ENCODE data around the gene PCDHGA2.
"Not testable (repeated sequence)": the region's sequence is repeated elsewhere in the genome, so short reads cannot be mapped to it uniquely, and the experiment has no call there.

The PCDHGA2 gene

DNA sequence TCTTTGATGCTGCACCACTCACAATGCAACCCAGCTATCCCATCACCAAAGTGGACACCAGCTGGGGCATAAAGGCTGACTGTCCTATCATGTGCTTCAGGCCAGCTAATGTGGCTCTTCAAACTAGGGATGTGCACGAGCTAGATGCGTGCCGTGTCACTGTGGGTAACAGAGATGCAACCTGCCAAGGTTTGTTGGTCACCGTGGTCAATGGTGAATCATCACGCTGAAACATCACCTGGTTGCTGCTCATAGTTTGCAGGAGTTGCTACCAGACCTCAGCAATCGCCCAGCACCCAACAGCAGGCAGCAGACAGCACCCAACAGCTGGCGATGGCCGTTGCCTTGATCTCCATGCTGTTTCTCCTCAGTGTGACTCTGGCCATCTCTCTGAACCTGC lies 10.3 kb upstream of the PCDHGA2 start:
- Histone ChIP-seq H3K4me3 (ENCODE audit: low read length) (no peak overlapping the region), H3K4me2 (ENCODE audit: low read length) (no peak overlapping the region), H3K9ac (ENCODE audit: low read depth, low read length) (no peak overlapping the region), H3K36me3 (ENCODE audit: insufficient read depth, low read length) (no peaks in the 10 kb centered on the region), H3K4me1 (ENCODE audit: control insufficient read depth, insufficient read depth, low read length) (no peaks in the 10 kb centered on the region), H3K9me3 (replicated peaks; ENCODE audit: low read length) (peaks cover 7% of the 10 kb centered on the region), H3K27me3 (ENCODE audit: control insufficient read depth, insufficient read depth, low read length) (no peaks in the 10 kb centered on the region)

DNA sequence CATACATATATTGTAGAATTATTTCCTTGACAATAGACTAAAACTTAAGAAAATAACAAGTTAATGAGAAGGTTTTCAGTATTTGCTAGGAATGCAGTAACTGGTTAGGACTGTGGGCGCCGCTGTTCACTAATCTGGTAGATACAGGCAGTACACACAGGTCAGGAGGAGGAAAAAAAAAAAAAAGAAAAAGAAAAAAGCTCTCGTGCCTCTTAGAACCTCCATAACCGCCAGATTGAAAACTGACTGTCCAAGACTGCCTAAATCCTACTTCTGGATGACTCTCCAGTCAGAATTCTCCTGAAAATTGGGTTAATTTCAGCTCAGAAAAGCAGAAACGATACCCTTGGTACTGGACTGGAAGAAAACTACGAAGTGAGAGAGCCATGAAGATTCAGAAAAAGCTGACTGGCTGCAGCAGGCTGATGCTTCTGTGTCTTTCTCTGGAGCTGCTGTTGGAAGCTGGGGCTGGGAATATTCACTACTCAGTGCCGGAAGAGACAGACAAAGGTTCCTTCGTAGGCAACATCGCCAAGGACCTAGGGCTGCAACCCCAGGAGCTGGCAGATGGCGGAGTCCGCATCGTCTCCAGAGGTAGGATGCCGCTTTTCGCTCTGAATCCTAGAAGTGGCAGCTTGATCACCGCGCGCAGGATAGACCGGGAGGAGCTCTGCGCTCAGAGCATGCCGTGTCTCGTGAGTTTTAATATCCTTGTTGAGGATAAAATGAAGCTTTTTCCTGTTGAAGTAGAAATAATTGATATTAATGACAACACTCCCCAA lies 8.1 kb upstream of the PCDHGA2 start, which contains the start of gene PCDHGA1:
Gene PCDHGA1, plus strand, starts transcription at position 216 of the 782 bp plus-strand sequence.
- Histone ChIP-seq H3K27me3 (ENCODE audit: control insufficient read depth, insufficient read depth, low read length) (no peaks in the 10 kb centered on the region), H3K4me1 (ENCODE audit: control insufficient read depth, insufficient read depth, low read length) (no peaks in the 10 kb centered on the region), H3K4me2 (ENCODE audit: low read length) (peak within 1 kb of the TSS; percentile 75), H3K4me3 (ENCODE audit: low read length) (peak within 1 kb of the TSS; percentile 60), H3K9ac (ENCODE audit: low read depth, low read length) (peak within 1 kb of the TSS; percentile 67), H3K36me3 (ENCODE audit: insufficient read depth, low read length) (no peaks in the 10 kb centered on the region), H3K9me3 (replicated peaks; ENCODE audit: low read length) (peaks cover 7% of the 10 kb centered on the region)

DNA sequence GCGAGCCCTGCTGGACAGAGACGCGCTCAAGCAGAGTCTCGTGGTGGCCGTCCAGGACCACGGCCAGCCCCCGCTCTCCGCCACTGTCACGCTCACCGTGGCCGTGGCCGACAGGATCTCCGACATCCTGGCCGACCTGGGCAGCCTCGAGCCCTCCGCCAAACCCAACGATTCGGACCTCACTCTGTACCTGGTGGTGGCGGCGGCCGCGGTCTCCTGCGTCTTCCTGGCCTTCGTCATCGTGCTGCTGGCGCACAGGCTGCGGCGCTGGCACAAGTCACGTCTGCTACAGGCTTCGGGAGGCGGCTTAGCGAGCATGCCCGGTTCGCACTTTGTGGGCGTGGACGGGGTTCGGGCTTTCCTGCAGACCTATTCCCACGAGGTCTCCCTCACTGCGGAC lies 6.0 kb upstream of the PCDHGA2 start:
- H3K9me3 ChIP-seq (replicated peaks; ENCODE audit: low read length), result peaks cover 11% of the 10 kb centered on the region
- not testable (repeated sequence) for H3K4me3 ChIP-seq (ENCODE audit: low read length); H3K27me3 ChIP-seq (ENCODE audit: control insufficient read depth, insufficient read depth, low read length); H3K4me2 ChIP-seq (ENCODE audit: low read length); H3K36me3 ChIP-seq (ENCODE audit: insufficient read depth, low read length); H3K4me1 ChIP-seq (ENCODE audit: control insufficient read depth, insufficient read depth, low read length); H3K9ac ChIP-seq (ENCODE audit: low read depth, low read length)

DNA sequence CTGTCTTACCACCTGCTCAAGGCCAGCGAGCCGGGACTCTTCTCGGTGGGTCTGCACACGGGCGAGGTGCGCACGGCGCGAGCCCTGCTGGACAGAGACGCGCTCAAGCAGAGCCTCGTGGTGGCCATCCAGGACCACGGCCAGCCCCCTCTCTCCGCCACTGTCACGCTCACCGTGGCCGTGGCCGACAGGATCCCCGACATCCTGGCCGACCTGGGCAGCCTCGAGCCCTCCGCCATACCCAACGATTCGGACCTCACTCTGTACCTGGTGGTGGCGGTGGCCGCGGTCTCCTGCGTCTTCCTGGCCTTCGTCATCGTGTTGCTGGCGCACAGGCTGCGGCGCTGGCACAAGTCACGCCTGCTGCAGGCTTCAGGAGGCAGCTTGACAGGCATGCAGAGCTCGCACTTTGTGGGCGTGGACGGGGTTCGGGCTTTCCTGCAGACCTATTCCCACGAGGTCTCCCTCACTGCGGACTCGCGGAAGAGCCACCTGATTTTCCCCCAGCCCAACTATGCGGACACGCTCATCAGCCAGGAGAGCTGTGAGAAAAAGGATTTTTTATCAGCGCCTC lies 2.3 kb downstream of the PCDHGA2 start:
- H3K36me3 ChIP-seq (ENCODE audit: insufficient read depth, low read length); H3K4me3 ChIP-seq (ENCODE audit: low read length); H3K27me3 ChIP-seq (ENCODE audit: control insufficient read depth, insufficient read depth, low read length); H3K4me2 ChIP-seq (ENCODE audit: low read length); H3K9ac ChIP-seq (ENCODE audit: low read depth, low read length); H3K4me1 ChIP-seq (ENCODE audit: control insufficient read depth, insufficient read depth, low read length): not testable (repeated sequence)
- peaks cover 30% of the 10 kb centered on the region for H3K9me3 ChIP-seq (replicated peaks; ENCODE audit: low read length)

DNA sequence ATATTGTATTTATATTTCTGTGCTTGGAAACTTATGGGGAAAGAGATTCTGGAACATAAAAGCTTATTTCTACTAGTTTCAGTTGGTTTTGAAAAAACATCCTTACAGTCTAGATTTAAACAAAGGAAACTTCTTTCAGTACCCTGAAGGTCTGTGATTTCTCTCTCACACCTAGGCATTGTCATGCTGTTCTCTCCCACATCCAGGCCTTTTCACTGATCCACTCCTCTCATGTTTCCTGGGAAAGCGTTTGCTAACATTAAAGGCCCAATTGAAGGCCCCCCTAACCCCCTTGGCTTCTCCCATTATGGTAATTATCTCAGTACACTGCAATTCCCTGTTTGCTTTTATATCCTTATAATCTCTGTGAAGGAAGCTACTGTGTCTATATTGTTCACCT lies 4.2 kb downstream of the PCDHGA2 start:
- no peaks in the 10 kb centered on the region for H3K4me1 ChIP-seq (ENCODE audit: control insufficient read depth, insufficient read depth, low read length)
- H3K9ac ChIP-seq (ENCODE audit: low read depth, low read length), result no peak overlapping the region
- no peak overlapping the region for H3K4me3 ChIP-seq (ENCODE audit: low read length)
- no peaks in the 10 kb centered on the region for H3K27me3 ChIP-seq (ENCODE audit: control insufficient read depth, insufficient read depth, low read length)
- peaks cover 25% of the 10 kb centered on the region for H3K9me3 ChIP-seq (replicated peaks; ENCODE audit: low read length)
- H3K4me2 ChIP-seq (ENCODE audit: low read length), result no peak overlapping the region
- H3K36me3 ChIP-seq (ENCODE audit: insufficient read depth, low read length), result no peaks in the 10 kb centered on the region

DNA sequence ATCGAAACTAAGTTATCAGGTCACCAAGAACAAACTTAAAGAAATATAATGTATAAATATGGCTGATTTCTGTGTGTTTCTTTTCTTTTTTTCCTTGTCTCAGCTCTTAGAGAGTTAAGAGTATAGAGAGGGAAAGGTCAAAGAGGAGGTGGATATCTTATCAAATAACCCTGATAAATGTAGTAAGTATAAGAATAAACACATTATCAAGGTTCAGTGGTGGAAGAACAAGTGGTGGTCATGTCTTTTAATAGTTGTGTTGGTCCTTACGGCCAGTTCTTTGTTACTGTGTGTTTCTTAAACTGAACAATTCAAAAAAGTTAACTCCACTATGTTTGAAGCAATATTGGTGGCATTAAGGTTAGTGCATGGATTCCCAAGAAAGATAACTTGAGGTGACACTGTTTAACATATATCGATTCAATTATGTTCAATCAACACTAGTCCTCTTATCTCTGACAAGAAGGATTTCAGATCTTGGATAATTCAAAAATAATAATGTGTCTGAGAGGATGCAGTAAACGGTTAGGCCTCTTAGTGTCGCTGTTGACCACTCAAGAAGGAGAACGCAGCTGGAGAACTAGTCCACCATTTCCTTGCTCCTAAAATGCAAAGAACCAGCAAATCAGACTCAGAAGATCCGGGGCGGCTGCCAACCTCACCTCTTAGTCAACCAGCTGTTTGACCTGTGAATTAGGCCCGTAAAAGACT lies 4.8 kb downstream of the PCDHGA2 start, which contains the start of gene PCDHGA3:
Gene PCDHGA3, plus strand, starts transcription at position 588 of the 711 bp plus-strand sequence. CDS start 205 bp downstream, outside the sequence.
- peak within 1 kb of the TSS; percentile 44 for H3K9ac ChIP-seq (ENCODE audit: low read depth, low read length)
- H3K4me3 ChIP-seq (ENCODE audit: low read length), result peak within 1 kb of the TSS; percentile 65
- H3K36me3 ChIP-seq (ENCODE audit: insufficient read depth, low read length), result no peaks in the 10 kb centered on the region
- peaks cover 25% of the 10 kb centered on the region for H3K9me3 ChIP-seq (replicated peaks; ENCODE audit: low read length)
- H3K4me2 ChIP-seq (ENCODE audit: low read length), result peak within 1 kb of the TSS; percentile 63
- H3K27me3 ChIP-seq (ENCODE audit: control insufficient read depth, insufficient read depth, low read length), result no peaks in the 10 kb centered on the region
- H3K4me1 ChIP-seq (ENCODE audit: control insufficient read depth, insufficient read depth, low read length), result no peaks in the 10 kb centered on the region

DNA sequence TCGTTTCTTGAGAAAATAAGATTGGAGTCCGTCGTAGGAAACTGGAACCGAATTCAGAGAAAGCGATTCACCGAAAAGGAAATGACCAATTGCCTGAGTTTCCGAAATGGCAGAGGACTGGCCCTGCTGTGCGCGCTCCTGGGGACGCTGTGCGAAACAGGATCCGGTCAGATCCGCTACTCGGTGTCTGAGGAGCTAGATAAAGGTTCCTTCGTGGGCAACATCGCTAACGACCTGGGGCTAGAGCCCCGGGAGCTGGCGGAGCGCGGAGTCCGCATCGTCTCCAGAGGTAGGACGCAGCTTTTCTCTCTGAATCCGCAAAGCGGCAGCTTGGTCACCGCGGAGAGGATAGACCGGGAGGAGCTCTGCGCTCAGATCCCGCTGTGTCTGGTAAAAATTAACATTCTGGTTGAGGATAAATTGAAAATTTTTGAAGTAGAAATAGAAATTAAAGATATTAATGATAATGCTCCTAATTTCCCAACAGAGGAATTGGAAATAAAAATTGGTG lies 5.4 kb downstream of the PCDHGA2 start:
- peak overlapping the region; percentile 63 for H3K4me2 ChIP-seq (ENCODE audit: low read length)
- H3K9me3 ChIP-seq (replicated peaks; ENCODE audit: low read length), result peaks cover 25% of the 10 kb centered on the region
- H3K9ac ChIP-seq (ENCODE audit: low read depth, low read length), result peak overlapping the region; percentile 44
- no peaks in the 10 kb centered on the region for H3K36me3 ChIP-seq (ENCODE audit: insufficient read depth, low read length)
- H3K27me3 ChIP-seq (ENCODE audit: control insufficient read depth, insufficient read depth, low read length), result no peaks in the 10 kb centered on the region
- H3K4me1 ChIP-seq (ENCODE audit: control insufficient read depth, insufficient read depth, low read length), result no peaks in the 10 kb centered on the region
- H3K4me3 ChIP-seq (ENCODE audit: low read length), result peak overlapping the region; percentile 65

DNA sequence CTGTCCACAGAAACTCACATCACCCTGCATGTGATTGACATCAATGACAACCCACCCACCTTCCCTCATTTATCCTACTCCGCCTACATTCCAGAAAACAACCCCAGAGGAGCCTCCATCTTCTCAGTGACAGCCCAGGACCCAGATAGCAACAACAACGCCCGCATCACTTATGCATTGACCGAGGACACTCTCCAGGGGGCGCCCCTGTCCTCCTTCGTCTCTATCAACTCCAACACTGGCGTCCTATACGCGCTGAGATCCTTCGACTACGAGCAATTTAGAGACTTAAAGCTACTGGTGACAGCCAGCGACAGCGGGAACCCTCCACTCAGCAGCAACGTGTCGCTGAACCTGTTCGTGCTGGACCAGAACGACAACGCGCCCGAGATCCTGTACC lies 6.8 kb downstream of the PCDHGA2 start:
- no peak overlapping the region for H3K4me3 ChIP-seq (ENCODE audit: low read length)
- no peak overlapping the region for H3K9ac ChIP-seq (ENCODE audit: low read depth, low read length)
- H3K9me3 ChIP-seq (replicated peaks; ENCODE audit: low read length), result peaks cover 22% of the 10 kb centered on the region
- H3K4me1 ChIP-seq (ENCODE audit: control insufficient read depth, insufficient read depth, low read length), result no peaks in the 10 kb centered on the region
- H3K4me2 ChIP-seq (ENCODE audit: low read length), result no peak overlapping the region
- H3K27me3 ChIP-seq (ENCODE audit: control insufficient read depth, insufficient read depth, low read length), result no peaks in the 10 kb centered on the region
- no peaks in the 10 kb centered on the region for H3K36me3 ChIP-seq (ENCODE audit: insufficient read depth, low read length)

DNA sequence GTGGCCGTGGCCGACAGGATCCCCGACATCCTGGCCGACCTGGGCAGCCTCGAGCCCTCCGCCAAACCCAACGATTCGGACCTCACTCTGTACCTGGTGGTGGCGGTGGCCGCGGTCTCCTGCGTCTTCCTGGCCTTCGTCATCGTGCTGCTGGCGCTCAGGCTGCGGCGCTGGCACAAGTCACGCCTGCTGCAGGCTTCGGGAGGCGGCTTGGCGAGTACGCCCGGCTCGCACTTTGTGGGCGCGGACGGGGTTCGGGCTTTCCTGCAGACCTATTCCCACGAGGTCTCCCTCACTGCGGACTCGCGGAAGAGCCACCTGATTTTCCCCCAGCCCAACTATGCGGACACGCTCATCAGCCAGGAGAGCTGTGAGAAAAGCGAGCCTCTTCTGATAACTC lies 7.5 kb downstream of the PCDHGA2 start:
- not testable (repeated sequence) for H3K9ac ChIP-seq (ENCODE audit: low read depth, low read length); H3K4me1 ChIP-seq (ENCODE audit: control insufficient read depth, insufficient read depth, low read length); H3K27me3 ChIP-seq (ENCODE audit: control insufficient read depth, insufficient read depth, low read length); H3K4me3 ChIP-seq (ENCODE audit: low read length); H3K4me2 ChIP-seq (ENCODE audit: low read length); H3K36me3 ChIP-seq (ENCODE audit: insufficient read depth, low read length)
- peaks cover 27% of the 10 kb centered on the region for H3K9me3 ChIP-seq (replicated peaks; ENCODE audit: low read length)

DNA sequence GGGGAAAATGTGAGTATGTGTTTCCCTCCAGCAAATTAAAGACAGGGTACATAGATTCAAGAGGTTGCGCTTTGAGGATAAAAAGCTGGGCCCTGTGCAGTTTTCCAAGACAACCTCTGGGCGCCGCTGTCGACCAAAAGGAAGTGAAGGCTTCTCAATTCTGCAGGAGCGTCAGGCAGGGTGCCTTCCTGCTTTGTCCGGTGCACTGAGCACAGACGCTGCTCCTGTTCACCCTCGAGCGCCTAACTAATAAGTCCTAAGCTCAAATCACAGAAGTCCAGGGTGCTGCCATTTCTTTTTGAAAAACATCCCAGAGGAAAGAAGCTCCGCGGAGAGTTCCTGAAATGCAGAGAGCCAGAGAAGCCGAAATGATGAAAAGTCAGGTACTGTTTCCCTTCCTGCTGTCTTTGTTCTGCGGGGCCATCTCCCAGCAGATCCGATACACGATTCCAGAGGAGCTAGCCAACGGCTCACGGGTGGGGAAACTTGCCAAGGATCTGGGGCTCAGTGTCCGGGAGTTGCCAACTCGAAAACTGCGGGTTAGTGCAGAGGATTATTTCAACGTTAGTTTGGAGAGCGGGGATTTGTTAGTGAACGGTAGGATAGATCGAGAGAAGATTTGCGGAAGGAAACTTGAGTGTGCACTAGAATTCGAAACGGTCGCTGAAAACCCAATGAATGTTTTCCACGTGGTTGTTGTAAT lies 11.5 kb downstream of the PCDHGA2 start, which contains the start of gene PCDHGB1:
Gene PCDHGB1, plus strand, starts transcription at position 183 of the 703 bp plus-strand sequence. Its CDS starts 162 bp downstream, at position 345.
- Histone ChIP-seq H3K4me1 (ENCODE audit: control insufficient read depth, insufficient read depth, low read length) (no peaks in the 10 kb centered on the region), H3K9me3 (replicated peaks; ENCODE audit: low read length) (peaks cover 13% of the 10 kb centered on the region), H3K9ac (ENCODE audit: low read depth, low read length) (peak within 1 kb of the TSS; percentile 5), H3K36me3 (ENCODE audit: insufficient read depth, low read length) (no peaks in the 10 kb centered on the region), H3K4me3 (ENCODE audit: low read length) (peak within 1 kb of the TSS; percentile 66), H3K27me3 (ENCODE audit: control insufficient read depth, insufficient read depth, low read length) (no peaks in the 10 kb centered on the region), H3K4me2 (ENCODE audit: low read length) (peak within 1 kb of the TSS; percentile 84)

DNA sequence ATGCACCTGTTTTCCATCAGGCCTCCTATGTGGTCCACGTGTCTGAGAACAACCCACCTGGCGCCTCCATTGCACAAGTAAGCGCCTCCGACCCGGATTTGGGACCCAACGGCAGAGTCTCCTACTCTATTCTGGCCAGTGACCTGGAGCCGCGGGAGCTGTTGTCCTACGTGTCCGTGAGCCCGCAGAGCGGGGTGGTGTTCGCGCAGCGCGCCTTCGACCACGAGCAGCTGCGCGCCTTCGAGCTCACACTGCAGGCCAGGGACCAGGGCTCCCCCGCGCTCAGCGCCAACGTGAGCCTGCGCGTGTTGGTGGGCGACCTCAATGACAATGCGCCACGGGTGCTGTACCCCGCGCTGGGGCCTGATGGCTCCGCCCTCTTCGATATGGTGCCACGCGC lies 13.0 kb downstream of the PCDHGA2 start:
- Histone ChIP-seq H3K9me3 (replicated peaks; ENCODE audit: low read length) (peaks cover 9% of the 10 kb centered on the region), H3K36me3 (ENCODE audit: insufficient read depth, low read length) (no peaks in the 10 kb centered on the region), H3K4me1 (ENCODE audit: control insufficient read depth, insufficient read depth, low read length) (no peaks in the 10 kb centered on the region), H3K4me3 (ENCODE audit: low read length) (no peak overlapping the region), H3K27me3 (ENCODE audit: control insufficient read depth, insufficient read depth, low read length) (no peaks in the 10 kb centered on the region), H3K4me2 (ENCODE audit: low read length) (no peak overlapping the region), H3K9ac (ENCODE audit: low read depth, low read length) (no peak overlapping the region)
